Panc1 (cell line): ENCODE data around the gene SPATS2L. TPM values are rescaled to one million over a fixed set of nuclear protein-coding genes. Genes with fewer than 3 reads are reported as not detected.
A peak's percentile ranks its signal among the peaks of the same experiment; 100 is the strongest.

Experiments used
- ATAC-seq: fragments of 200-7000 bp; cut with Tn5 transposase; 2 replicates; pipeline ENCODE4 v1.9.1; 2020; ENCODE audit warnings: mild to moderate bottlenecking, moderate library complexity
- BruUV-seq: library from RNA; stranded (reverse); fragments of 400-500 nt; replicated peaks from 2 replicates; lab custom pipeline; 2021; lab: Mats Ljungman, UMichigan
- CTCF ChIA-PET: fragments of 300-600 bp; sonication (Branson Sonifier 250); formaldehyde crosslinking; loops from one replicate; lab custom pipeline; 2022; ENCODE audit warnings: antibody characterized with exemption; lab: Charles Lee
- POLR2A ChIA-PET: fragments of 300-600 bp; sonication (Branson Sonifier 250); formaldehyde crosslinking; loops from one replicate; lab custom pipeline; 2022; ENCODE audit warnings: antibody characterized with exemption; lab: Charles Lee
- DNase-seq: peaks from one replicate; pipeline ENCODE4 v3.0.0-alpha.2; 2010; ENCODE audit warnings: low read depth, low spot score
- H3K27ac ChIP-seq: 2 replicates; pipeline ENCODE4 v1.5.1; 2011; ENCODE audit warnings: mild to moderate bottlenecking, low read length, inconsistent platforms
- H3K27me3 ChIP-seq: fragments of 200-500 bp; sonication (Bioruptor generic); 2 replicates; pipeline ENCODE4 v1.6.0; 2014; ENCODE audit warnings: low read length, inconsistent platforms; ENCODE audit not compliant: control insufficient read depth, insufficient read depth
- H3K36me3 ChIP-seq: fragments of 200-500 bp; sonication (Bioruptor generic); 2 replicates; pipeline ENCODE4 v1.5.1; 2014; ENCODE audit warnings: inconsistent platforms, mild to moderate bottlenecking, low read length, moderate library complexity; ENCODE audit not compliant: control insufficient read depth, insufficient read depth
- H3K4me1 ChIP-seq: 2 replicates; pipeline ENCODE4 v1.5.1; 2011; ENCODE audit warnings: inconsistent platforms, mild to moderate bottlenecking, low read length, moderate library complexity; ENCODE audit not compliant: control insufficient read depth, insufficient read depth
- H3K4me3 ChIP-seq, 2 experiments: 2 replicates each; pipeline ENCODE4 v1.5.1; 2011 to 2012; ENCODE audit warnings: low read depth in 2 of 2, low read length in 2 of 2, mild to moderate bottlenecking in 2 of 2, inconsistent platforms in 1 of 2, moderate library complexity in 1 of 2
- H3K9me3 ChIP-seq: fragments of 200-500 bp; sonication (Bioruptor generic); 2 replicates; pipeline ENCODE4 v1.5.1; 2014; ENCODE audit warnings: low read depth, mild to moderate bottlenecking, inconsistent platforms, low read length, moderate library complexity; ENCODE audit not compliant: control insufficient read depth, insufficient read depth
- CTCF ChIP-seq: fragments of 450-650 bp; IDR thresholded peaks from 2 replicates; pipeline ENCODE4 v1.5.1; 2017; ENCODE audit warnings: mild to moderate bottlenecking
- POLR2AphosphoS5 ChIP-seq: IDR thresholded peaks from 2 replicates; pipeline ENCODE4 v1.6.1; 2012; ENCODE audit warnings: mild to moderate bottlenecking, low read depth, low read length, moderate library complexity
- REST ChIP-seq, 2 experiments: IDR thresholded peaks; 2 replicates each; pipeline ENCODE4 v1.6.1; 2011 to 2012; ENCODE audit warnings: low read depth in 2 of 2, control low read depth in 1 of 2, low read length in 1 of 2, mild to moderate bottlenecking in 1 of 2, moderate library complexity in 1 of 2; ENCODE audit not compliant: insufficient read depth in 1 of 2
- SIN3A ChIP-seq: IDR thresholded peaks from 2 replicates; pipeline ENCODE4 v1.6.1; 2012; ENCODE audit warnings: low read depth, mild to moderate bottlenecking, low read length, moderate library complexity, borderline replicate concordance; ENCODE audit not compliant: insufficient read depth
- TCF7L2 ChIP-seq: IDR thresholded peaks from 2 replicates; pipeline ENCODE4 v1.6.1; 2011; ENCODE audit warnings: mild to moderate bottlenecking, low read depth, low read length, inconsistent platforms
- in situ Hi-C: cut with HindIII; loops from 2 replicates; pipeline ENCODE4 v1.10.0; 2016; ENCODE audit warnings: low sequenced_read_pairs, low pct_unique_long_range_greater_than_20kb
- intact Hi-C: fragments of 100-400 bp; cut with micrococcal nuclease; formaldehyde crosslinking; loops from one replicate; pipeline ENCODE4 v1.10.0; 2022; ENCODE audit not compliant: unreplicated experiment
- total RNA-seq: library from RNA; stranded (reverse); gene quantifications from one replicate; pipeline ENCODE4 v1.2.1, GENCODE V29; 2021; ENCODE audit not compliant: unreplicated experiment

Gene SPATS2L
- total RNA-seq, 1 experiment from 2014 or later = 282 TPM

- Histone ChIP-seq H3K27me3 (no peaks in the 10 kb centered on the region), H3K4me1 (peaks cover 60% of the 10 kb centered on the region), H3K4me3 (no peak overlapping the region), H3K9me3 (no peaks in the 10 kb centered on the region), H3K36me3 (no peaks in the 10 kb centered on the region; the same call in 1 of the 2 replicates), H3K27ac (peak overlapping the region; percentile 51; the same call in 1 of the 2 replicates)
- in situ Hi-C loops = no loop called here
- ChIA-PET POLR2A (no interaction called here), CTCF (no interaction called here)
- no peak for ATAC-seq
- TF ChIP-seq REST (IDR thresholded peaks at IDR 0.05; ENCODE audit: insufficient read depth in 1 of 2, low read depth in 2 of 2, low read length in 1 of 2) (no peak), TCF7L2 (no peak), SIN3A (no peak), POLR2AphosphoS5 (no peak), CTCF (no peak)
- no peak for DNase-seq
- intact Hi-C loops = no loop called here
- BruUV-seq = no TSS peak
Observed at GRCh38 chr2:200360364-200360763, 53.9 kb downstream of the SPATS2L start.

- Histone ChIP-seq H3K27ac (0 out of 2 replicates have a peak overlapping the region, but pooled peaks have one; percentile 9), H3K4me1 (peaks cover 63% of the 10 kb centered on the region), H3K4me3 (no peak overlapping the region), H3K27me3 (no peaks in the 10 kb centered on the region), H3K9me3 (no peaks in the 10 kb centered on the region), H3K36me3 (no peaks in the 10 kb centered on the region; the same call in 1 of the 2 replicates)
- no peak for ATAC-seq
- in situ Hi-C loops (no loop called here), intact Hi-C loops (no loop called here)
- no TSS peak for BruUV-seq
- CTCF ChIA-PET = interaction anchor here (0.9 kb wide), 1 partner anchor 166 kb away, joined by 3 read pairs; no protein-coding TSS in a partner anchor
- TF ChIP-seq SIN3A = no peak
- no peak for TF ChIP-seq POLR2AphosphoS5
- no peak for TF ChIP-seq TCF7L2
- no peak for TF ChIP-seq CTCF
- TF ChIP-seq REST (IDR thresholded peaks at IDR 0.05; ENCODE audit: insufficient read depth in 1 of 2, low read depth in 2 of 2, low read length in 1 of 2) = no peak
- no peak for DNase-seq
- POLR2A ChIA-PET = no interaction called here
Observed at GRCh38 chr2:200362202-200362917, 55.9 kb downstream of the SPATS2L start.
